ENCODE measurements around the gene S100A7A.

The S100A7A gene

DNA sequence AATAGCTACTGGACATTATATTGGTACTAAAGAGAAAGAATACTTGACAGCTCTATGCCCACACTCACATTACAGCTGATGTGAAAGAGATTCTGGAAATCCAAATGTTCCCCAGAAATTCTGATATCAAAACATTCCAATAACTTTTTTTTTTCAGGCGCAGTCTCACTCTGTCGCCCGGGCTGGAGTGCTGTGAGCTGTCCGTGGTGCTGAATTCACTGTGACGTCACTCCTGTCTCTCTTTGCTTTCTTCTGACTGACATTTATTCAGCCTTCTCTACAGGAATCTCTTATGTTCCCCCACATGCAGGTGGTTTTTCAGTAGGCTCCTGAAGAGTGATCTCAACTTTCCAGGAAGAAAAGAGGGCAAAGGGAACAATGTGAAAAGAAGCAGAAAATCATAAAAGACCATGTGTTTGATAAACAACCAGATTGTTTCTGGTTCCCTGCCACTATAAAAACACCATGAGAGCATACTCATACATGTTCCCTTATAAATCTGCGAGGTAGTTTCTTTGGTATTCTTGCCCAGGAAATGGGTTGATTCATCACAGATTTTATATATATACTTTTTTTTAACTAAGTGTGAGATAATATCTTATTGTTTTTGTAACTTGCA lies 6.2 kb downstream of the S100A7A start:
- H3K4me1 ChIP-seq (ENCODE audit: control insufficient read depth in 2 of 2, insufficient read depth in 1 of 2, low read depth in 1 of 2, low read length in 2 of 2): no peaks in the 10 kb centered on the region
- H2AK5ac ChIP-seq (ENCODE audit: low read depth, low read length): no peak overlapping the region
- H2BK5ac ChIP-seq (ENCODE audit: low read length): no peak overlapping the region
- no peak overlapping the region for H3K14ac ChIP-seq (ENCODE audit: low read length)
- H4K91ac ChIP-seq (ENCODE audit: low read depth, low read length, poor library complexity): no peak overlapping the region
- no peaks in the 10 kb centered on the region for H3K79me1 ChIP-seq (ENCODE audit: low read depth, low read length)
- no peak overlapping the region for H3K27ac ChIP-seq (replicated peaks; ENCODE audit: low read length)
- H3K4me3 ChIP-seq (ENCODE audit: low read length in 2 of 2): no peak overlapping the region
- no peak overlapping the region for H2BK12ac ChIP-seq (ENCODE audit: low read length)
- no peak overlapping the region for H3K4ac ChIP-seq (ENCODE audit: low read length)
- no peak overlapping the region for H3K9ac ChIP-seq (ENCODE audit: low read depth, low read length, poor library complexity)
- peak; percentile 86 for DNase-seq (ENCODE audit: low spot score)
- no peak overlapping the region for H2AFZ ChIP-seq (ENCODE audit: low read length)
- no peak overlapping the region for H2BK15ac ChIP-seq (ENCODE audit: low read length)
- no peak overlapping the region for H2BK120ac ChIP-seq (ENCODE audit: low read depth, low read length)
- no peaks in the 10 kb centered on the region for H3K36me3 ChIP-seq (replicated peaks in 1 of 2; ENCODE audit: control insufficient read depth in 2 of 2, insufficient read depth in 2 of 2, low read length in 2 of 2)
- no peak overlapping the region for H3K23ac ChIP-seq (ENCODE audit: low read depth, low read length, poor library complexity)
- no peak overlapping the region for H4K8ac ChIP-seq (ENCODE audit: low read depth, low read length)
- WGBS, 2 donors (ENCODE audit: extremely low coverage in 2 of 2, insufficient read length in 2 of 2, insufficient replicate concordance in 1 of 2): no CpG with 5 or more reads among the region's 6 CpGs
- H3K9me3 ChIP-seq (replicated peaks in 1 of 2; ENCODE audit: control insufficient read depth in 2 of 2, insufficient read depth in 1 of 2, low read depth in 1 of 2, low read length in 2 of 2): no peaks in the 10 kb centered on the region
- H3K27me3 ChIP-seq (ENCODE audit: control insufficient read depth in 3 of 3, insufficient read depth in 3 of 3, low read depth in 1 of 3, low read length in 3 of 3): peaks cover 0 to 1% (median 0%) of the 10 kb centered on the region in 3 experiments
- H3K18ac ChIP-seq (ENCODE audit: low read length): no peak overlapping the region
- no peak overlapping the region for H3K4me2 ChIP-seq (ENCODE audit: insufficient read depth, low read length, poor library complexity, severe bottlenecking)

DNA sequence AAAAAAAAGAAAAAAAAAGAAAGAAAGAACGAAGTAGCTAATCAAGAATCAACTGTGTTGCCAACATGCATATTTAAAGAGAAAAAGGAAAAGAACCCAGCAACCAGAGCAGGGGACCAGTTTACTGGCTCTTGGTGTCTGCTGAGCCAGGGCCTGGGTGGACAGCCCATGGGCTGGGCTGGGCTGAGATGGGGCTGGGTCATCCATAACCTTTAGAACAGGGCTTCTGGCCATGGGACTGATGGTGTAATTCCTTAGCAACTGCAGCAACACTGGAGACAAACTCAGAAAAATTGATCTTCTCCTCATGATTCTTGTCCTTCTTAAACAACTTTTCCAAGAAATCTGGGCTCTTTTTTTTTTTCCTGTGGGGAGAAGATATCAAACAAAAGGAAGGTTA lies 10.5 kb downstream of the S100A7A start:
- Histone ChIP-seq H4K91ac (ENCODE audit: low read depth, low read length, poor library complexity) (no peak overlapping the region), H4K8ac (ENCODE audit: low read depth, low read length) (no peak overlapping the region), H3K4me2 (ENCODE audit: insufficient read depth, low read length, poor library complexity, severe bottlenecking) (no peak overlapping the region), H3K4me3 (ENCODE audit: low read length in 2 of 2) (no peak overlapping the region), H3K9me3 (replicated peaks in 1 of 2; ENCODE audit: control insufficient read depth in 2 of 2, insufficient read depth in 1 of 2, low read depth in 1 of 2, low read length in 2 of 2) (no peaks in the 10 kb centered on the region), H2BK15ac (ENCODE audit: low read length) (no peak overlapping the region), H3K79me1 (ENCODE audit: low read depth, low read length) (no peaks in the 10 kb centered on the region), H3K27me3 (ENCODE audit: control insufficient read depth in 3 of 3, insufficient read depth in 3 of 3, low read depth in 1 of 3, low read length in 3 of 3) (peaks cover 0 to 3% (median 0%) of the 10 kb centered on the region in 3 experiments), H3K23ac (ENCODE audit: low read depth, low read length, poor library complexity) (no peak overlapping the region), H2AK5ac (ENCODE audit: low read depth, low read length) (no peak overlapping the region), H3K14ac (ENCODE audit: low read length) (no peak overlapping the region), H2BK120ac (ENCODE audit: low read depth, low read length) (no peak overlapping the region), H2BK5ac (ENCODE audit: low read length) (no peak overlapping the region), H3K18ac (ENCODE audit: low read length) (no peak overlapping the region), H2BK12ac (ENCODE audit: low read length) (no peak overlapping the region), H3K4ac (ENCODE audit: low read length) (no peak overlapping the region), H3K27ac (replicated peaks; ENCODE audit: low read length) (no peak overlapping the region), H2AFZ (ENCODE audit: low read length) (no peak overlapping the region), H3K36me3 (replicated peaks in 1 of 2; ENCODE audit: control insufficient read depth in 2 of 2, insufficient read depth in 2 of 2, low read length in 2 of 2) (no peaks in the 10 kb centered on the region), H3K4me1 (ENCODE audit: control insufficient read depth in 2 of 2, insufficient read depth in 1 of 2, low read depth in 1 of 2, low read length in 2 of 2) (no peaks in the 10 kb centered on the region), H3K9ac (ENCODE audit: low read depth, low read length, poor library complexity) (no peak overlapping the region)
- WGBS, 2 donors (ENCODE audit: extremely low coverage in 2 of 2, insufficient read length in 2 of 2, insufficient replicate concordance in 1 of 2): no CpG with 5 or more reads among the region's 1 CpG
- DNase-seq (ENCODE audit: low spot score): no peak

DNA sequence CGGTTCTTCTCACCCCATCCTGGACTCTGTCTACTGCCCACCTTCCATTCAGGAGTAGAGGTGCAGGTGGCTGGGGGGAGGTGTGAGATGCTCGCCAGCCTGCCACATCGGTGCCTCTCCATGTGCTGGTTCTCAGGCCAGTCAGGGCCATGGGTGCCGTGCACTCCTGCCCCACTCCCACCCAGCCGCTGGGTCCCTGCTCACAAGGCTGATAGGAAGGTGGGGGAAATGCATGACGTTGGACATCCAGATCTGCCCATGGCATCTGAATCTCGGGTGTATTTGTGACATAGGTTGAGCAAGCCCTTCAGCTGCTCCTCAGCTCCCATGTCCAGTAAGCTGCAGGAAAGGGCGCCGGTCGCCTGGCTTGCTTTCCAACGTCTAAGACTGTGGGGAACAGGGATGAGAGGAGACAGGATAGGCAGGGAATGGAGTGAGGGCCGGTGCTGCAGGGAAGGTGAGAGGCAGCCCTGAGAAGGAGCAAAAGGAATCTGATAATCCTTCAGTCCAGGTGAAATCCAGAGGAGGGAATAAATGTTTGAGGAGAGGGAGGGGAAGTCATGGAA lies 11.8 kb downstream of the S100A7A start:
- H3K27me3 ChIP-seq (ENCODE audit: control insufficient read depth in 3 of 3, insufficient read depth in 3 of 3, low read depth in 1 of 3, low read length in 3 of 3): peaks cover 0 to 3% (median 0%) of the 10 kb centered on the region in 3 experiments
- no peak overlapping the region for H3K14ac ChIP-seq (ENCODE audit: low read length)
- H3K4ac ChIP-seq (ENCODE audit: low read length): no peak overlapping the region
- no peak overlapping the region for H2AK5ac ChIP-seq (ENCODE audit: low read depth, low read length)
- no peaks in the 10 kb centered on the region for H3K4me1 ChIP-seq (ENCODE audit: control insufficient read depth in 2 of 2, insufficient read depth in 1 of 2, low read depth in 1 of 2, low read length in 2 of 2)
- H2BK12ac ChIP-seq (ENCODE audit: low read length): no peak overlapping the region
- WGBS, 2 donors (ENCODE audit: extremely low coverage in 2 of 2, insufficient read length in 2 of 2, insufficient replicate concordance in 1 of 2): no CpG with 5 or more reads among the region's 12 CpGs
- no peak overlapping the region for H4K8ac ChIP-seq (ENCODE audit: low read depth, low read length)
- no peak for DNase-seq (ENCODE audit: low spot score)
- no peak overlapping the region for H3K18ac ChIP-seq (ENCODE audit: low read length)
- H2AFZ ChIP-seq (ENCODE audit: low read length): no peak overlapping the region
- no peak overlapping the region for H2BK15ac ChIP-seq (ENCODE audit: low read length)
- no peaks in the 10 kb centered on the region for H3K79me1 ChIP-seq (ENCODE audit: low read depth, low read length)
- no peak overlapping the region for H3K9ac ChIP-seq (ENCODE audit: low read depth, low read length, poor library complexity)
- H2BK120ac ChIP-seq (ENCODE audit: low read depth, low read length): no peak overlapping the region
- no peak overlapping the region for H4K91ac ChIP-seq (ENCODE audit: low read depth, low read length, poor library complexity)
- H3K27ac ChIP-seq (replicated peaks; ENCODE audit: low read length): no peak overlapping the region
- H3K9me3 ChIP-seq (replicated peaks in 1 of 2; ENCODE audit: control insufficient read depth in 2 of 2, insufficient read depth in 1 of 2, low read depth in 1 of 2, low read length in 2 of 2): no peaks in the 10 kb centered on the region
- no peak overlapping the region for H3K4me2 ChIP-seq (ENCODE audit: insufficient read depth, low read length, poor library complexity, severe bottlenecking)
- no peak overlapping the region for H3K4me3 ChIP-seq (ENCODE audit: low read length in 2 of 2)
- H3K23ac ChIP-seq (ENCODE audit: low read depth, low read length, poor library complexity): no peak overlapping the region
- H2BK5ac ChIP-seq (ENCODE audit: low read length): no peak overlapping the region
- H3K36me3 ChIP-seq (replicated peaks in 1 of 2; ENCODE audit: control insufficient read depth in 2 of 2, insufficient read depth in 2 of 2, low read length in 2 of 2): no peaks in the 10 kb centered on the region

DNA sequence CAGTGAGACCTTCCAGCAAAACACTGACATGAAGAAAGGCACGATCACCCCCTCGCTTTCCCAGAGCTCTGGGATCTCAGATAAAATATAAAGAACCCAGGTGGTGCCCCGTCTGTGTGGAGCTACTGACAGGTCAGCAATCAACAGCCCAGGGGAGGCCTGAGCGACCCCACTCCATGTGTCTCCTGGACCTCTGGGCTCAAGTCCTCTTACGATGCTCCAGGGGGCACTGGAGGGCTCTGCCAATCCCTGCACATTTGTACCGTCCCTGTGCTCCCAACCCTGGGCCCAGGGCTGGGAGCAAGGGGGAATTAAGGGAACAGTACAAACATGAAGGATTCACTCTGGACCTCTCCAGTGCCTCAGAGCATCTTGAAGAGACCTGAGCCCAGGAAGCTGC lies 12.5 kb downstream of the S100A7A start:
- H2BK5ac ChIP-seq (ENCODE audit: low read length): no peak overlapping the region
- DNase-seq (ENCODE audit: low spot score): no peak
- no peaks in the 10 kb centered on the region for H3K4me1 ChIP-seq (ENCODE audit: control insufficient read depth in 2 of 2, insufficient read depth in 1 of 2, low read depth in 1 of 2, low read length in 2 of 2)
- H3K27ac ChIP-seq (replicated peaks; ENCODE audit: low read length): no peak overlapping the region
- H2BK120ac ChIP-seq (ENCODE audit: low read depth, low read length): no peak overlapping the region
- H2BK15ac ChIP-seq (ENCODE audit: low read length): no peak overlapping the region
- no CpG with 5 or more reads among the region's 6 CpGs for WGBS, 2 donors (ENCODE audit: extremely low coverage in 2 of 2, insufficient read length in 2 of 2, insufficient replicate concordance in 1 of 2)
- H2AFZ ChIP-seq (ENCODE audit: low read length): no peak overlapping the region
- no peak overlapping the region for H3K23ac ChIP-seq (ENCODE audit: low read depth, low read length, poor library complexity)
- no peak overlapping the region for H4K91ac ChIP-seq (ENCODE audit: low read depth, low read length, poor library complexity)
- no peak overlapping the region for H3K18ac ChIP-seq (ENCODE audit: low read length)
- H2AK5ac ChIP-seq (ENCODE audit: low read depth, low read length): no peak overlapping the region
- H3K4me3 ChIP-seq (ENCODE audit: low read length in 2 of 2): no peak overlapping the region
- no peak overlapping the region for H2BK12ac ChIP-seq (ENCODE audit: low read length)
- no peak overlapping the region for H3K4me2 ChIP-seq (ENCODE audit: insufficient read depth, low read length, poor library complexity, severe bottlenecking)
- H3K79me1 ChIP-seq (ENCODE audit: low read depth, low read length): no peaks in the 10 kb centered on the region
- no peak overlapping the region for H4K8ac ChIP-seq (ENCODE audit: low read depth, low read length)
- peaks cover 0 to 3% (median 0%) of the 10 kb centered on the region in 3 experiments for H3K27me3 ChIP-seq (ENCODE audit: control insufficient read depth in 3 of 3, insufficient read depth in 3 of 3, low read depth in 1 of 3, low read length in 3 of 3)
- no peak overlapping the region for H3K9ac ChIP-seq (ENCODE audit: low read depth, low read length, poor library complexity)
- no peak overlapping the region for H3K14ac ChIP-seq (ENCODE audit: low read length)
- no peaks in the 10 kb centered on the region for H3K36me3 ChIP-seq (replicated peaks in 1 of 2; ENCODE audit: control insufficient read depth in 2 of 2, insufficient read depth in 2 of 2, low read length in 2 of 2)
- H3K4ac ChIP-seq (ENCODE audit: low read length): no peak overlapping the region
- H3K9me3 ChIP-seq (replicated peaks in 1 of 2; ENCODE audit: control insufficient read depth in 2 of 2, insufficient read depth in 1 of 2, low read depth in 1 of 2, low read length in 2 of 2): no peaks in the 10 kb centered on the region
